Neural cell (in vitro differentiated cells): ENCODE measurements around the gene MBD5.

Experiments used
- MXI1 ChIP-seq: fragments of 450-650 bp; conservative IDR thresholded peaks from 2 replicates; pipeline ENCODE4 v1.6.1; 2014; ENCODE audit warnings: antibody characterized with exemption, mild to moderate bottlenecking; ENCODE audit not compliant: poor library complexity, severe bottlenecking
- POLR2AphosphoS5 ChIP-seq: IDR thresholded peaks from 2 replicates; pipeline ENCODE4 v1.6.1; 2012
- RAD21 ChIP-seq: fragments of 450-650 bp; conservative IDR thresholded peaks from 2 replicates; pipeline ENCODE4 v1.6.1; 2014; ENCODE audit warnings: antibody characterized with exemption, mild to moderate bottlenecking, moderate library complexity
- TF ChIP-seq, protein P1 (sequence below): fragments of 450-650 bp; IDR thresholded peaks from 2 replicates; pipeline ENCODE4 v1.5.1; 2014; ENCODE audit warnings: antibody characterized with exemption, mild to moderate bottlenecking, moderate library complexity; ENCODE audit not compliant: poor library complexity, severe bottlenecking

DNA sequence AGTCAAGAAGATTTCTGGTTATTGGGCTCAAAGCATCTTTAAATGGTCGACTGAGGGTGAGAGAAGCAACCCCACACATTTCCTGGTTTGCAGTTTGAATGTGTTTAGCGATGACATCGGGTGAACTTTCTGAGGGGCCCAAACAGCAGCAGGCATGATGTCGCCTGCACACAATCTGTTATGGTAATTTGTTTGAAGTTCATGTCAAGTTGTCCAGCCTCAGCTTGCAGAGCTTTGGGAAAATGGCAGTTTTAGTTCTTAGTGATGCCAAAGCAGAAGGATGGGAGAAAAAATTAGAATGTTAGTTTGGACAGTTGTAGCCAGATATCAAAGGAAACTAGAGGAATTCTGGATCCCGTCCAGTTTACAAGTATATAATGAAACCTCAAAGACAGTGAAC lies 284.6 kb downstream of the MBD5 start:
- TF ChIP-seq, protein P1, sequence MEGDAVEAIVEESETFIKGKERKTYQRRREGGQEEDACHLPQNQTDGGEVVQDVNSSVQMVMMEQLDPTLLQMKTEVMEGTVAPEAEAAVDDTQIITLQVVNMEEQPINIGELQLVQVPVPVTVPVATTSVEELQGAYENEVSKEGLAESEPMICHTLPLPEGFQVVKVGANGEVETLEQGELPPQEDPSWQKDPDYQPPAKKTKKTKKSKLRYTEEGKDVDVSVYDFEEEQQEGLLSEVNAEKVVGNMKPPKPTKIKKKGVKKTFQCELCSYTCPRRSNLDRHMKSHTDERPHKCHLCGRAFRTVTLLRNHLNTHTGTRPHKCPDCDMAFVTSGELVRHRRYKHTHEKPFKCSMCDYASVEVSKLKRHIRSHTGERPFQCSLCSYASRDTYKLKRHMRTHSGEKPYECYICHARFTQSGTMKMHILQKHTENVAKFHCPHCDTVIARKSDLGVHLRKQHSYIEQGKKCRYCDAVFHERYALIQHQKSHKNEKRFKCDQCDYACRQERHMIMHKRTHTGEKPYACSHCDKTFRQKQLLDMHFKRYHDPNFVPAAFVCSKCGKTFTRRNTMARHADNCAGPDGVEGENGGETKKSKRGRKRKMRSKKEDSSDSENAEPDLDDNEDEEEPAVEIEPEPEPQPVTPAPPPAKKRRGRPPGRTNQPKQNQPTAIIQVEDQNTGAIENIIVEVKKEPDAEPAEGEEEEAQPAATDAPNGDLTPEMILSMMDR = no peak
- TF ChIP-seq MXI1 (no peak), POLR2AphosphoS5 (no peak), RAD21 (no peak)
